ENCODE results near the gene ATF7IP. TPM values are rescaled to one million over a fixed set of nuclear protein-coding genes. Genes with fewer than 3 reads are reported as not detected.

ATF7IP gene
- total RNA-seq, 1 experiment from 2014 or later: 172 TPM

DNA sequence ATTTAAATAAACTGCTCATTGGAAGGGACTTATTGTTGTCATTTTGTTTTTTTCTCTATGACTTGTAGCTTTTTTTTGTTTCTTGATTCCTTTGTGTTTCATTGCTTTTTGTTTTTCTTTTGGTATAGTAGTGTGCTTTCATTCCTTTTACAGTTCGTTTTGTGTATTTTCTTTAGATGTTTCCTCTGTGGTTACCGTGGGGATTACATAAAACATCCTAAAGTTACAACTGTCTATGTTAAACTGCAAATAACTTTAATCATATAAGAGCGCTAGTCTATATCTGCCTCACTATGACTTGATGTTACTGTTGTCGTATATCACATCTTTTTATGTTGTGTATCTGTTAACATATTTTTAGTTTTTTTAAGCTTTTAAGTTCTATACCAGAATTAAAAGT lies 86.9 kb downstream of the ATF7IP start:
- Mint-ChIP-seq H3K36me3 (ENCODE audit: insufficient read depth in 1 of 3, low read depth in 3 of 3) (peaks cover 27 to 63% (median 56%) of the 10 kb centered on the region in 3 experiments; a peak in 6 of 7 replicates), H3K4me3 (no peak overlapping the region), H3K27me3 (ENCODE audit: low read depth) (no peaks in the 10 kb centered on the region), H3K9me3 (no peaks in the 10 kb centered on the region), H3K4me1 (peaks cover 26 to 38% of the 10 kb centered on the region in 2 experiments), H3K27ac (peak overlapping the region in 1 of 3 experiments; percentile 73; a peak in 3 of 7 replicates)
- Histone ChIP-seq H3K56ac (ENCODE audit: insufficient read length, low read depth, low read length) (no peak overlapping the region), H3K9me3 (ENCODE audit: control insufficient read depth, low read depth, low read length) (no peaks in the 10 kb centered on the region), H4K5ac (ENCODE audit: insufficient read length, low read depth, low read length) (no peak overlapping the region), H3K14ac (ENCODE audit: insufficient read depth, low read length) (no peak overlapping the region), H2AFZ (ENCODE audit: low read length) (no peak overlapping the region), H4K8ac (replicated peaks; ENCODE audit: insufficient read length, low read depth, low read length) (no peak overlapping the region), H2BK15ac (ENCODE audit: low read depth, low read length) (no peak overlapping the region), H3K79me1 (ENCODE audit: insufficient read depth, low read depth, low read length, poor library complexity, severe bottlenecking) (peaks cover 3% of the 10 kb centered on the region), H3K27ac (ENCODE audit: insufficient read length, low read depth, low read length) (no peak overlapping the region), H3K9ac (ENCODE audit: extremely low read depth, insufficient read length, low read length) (no peak overlapping the region), H3K18ac (ENCODE audit: insufficient read length, low read depth, low read length) (no peak overlapping the region), H2BK5ac (ENCODE audit: insufficient read length, low read length) (no peak overlapping the region), H3K79me2 (ENCODE audit: insufficient read depth, low read length) (no peaks in the 10 kb centered on the region; the same call in 1 of the 2 replicates), H4K91ac (ENCODE audit: insufficient read length, low read depth, low read length) (no peak overlapping the region), H2BK20ac (ENCODE audit: low read depth, low read length, poor library complexity, severe bottlenecking) (no peak overlapping the region), H2AK5ac (ENCODE audit: insufficient read length, low read length) (no peak overlapping the region), H2BK120ac (ENCODE audit: low read depth, low read length, poor library complexity, severe bottlenecking) (no peak overlapping the region), H2BK12ac (ENCODE audit: insufficient read length, low read depth, low read length) (no peak overlapping the region), H3K23me2 (ENCODE audit: insufficient read length, low read depth, low read length, poor library complexity, severe bottlenecking) (no peaks in the 10 kb centered on the region), H3K27me3 (ENCODE audit: insufficient read depth, low read length) (no peaks in the 10 kb centered on the region), H3K23ac (ENCODE audit: insufficient read length, low read depth, low read length) (no peak overlapping the region), H3K4me1 (ENCODE audit: insufficient read depth, low read length) (no peaks in the 10 kb centered on the region), H3K4ac (ENCODE audit: low read depth, low read length) (no peak overlapping the region), H4K20me1 (ENCODE audit: control insufficient read depth, insufficient read depth, insufficient read length) (no peaks in the 10 kb centered on the region), H3T11ph (ENCODE audit: low read length) (no peak overlapping the region), H3K4me2 (ENCODE audit: insufficient read depth, insufficient read length, low read length) (no peak overlapping the region)
- no CpG with 5 or more reads among the region's 4 CpGs for WGBS (ENCODE audit: extremely low coverage, insufficient read length, low lambda C conversion rate)
- TF ChIP-seq, protein P1, sequence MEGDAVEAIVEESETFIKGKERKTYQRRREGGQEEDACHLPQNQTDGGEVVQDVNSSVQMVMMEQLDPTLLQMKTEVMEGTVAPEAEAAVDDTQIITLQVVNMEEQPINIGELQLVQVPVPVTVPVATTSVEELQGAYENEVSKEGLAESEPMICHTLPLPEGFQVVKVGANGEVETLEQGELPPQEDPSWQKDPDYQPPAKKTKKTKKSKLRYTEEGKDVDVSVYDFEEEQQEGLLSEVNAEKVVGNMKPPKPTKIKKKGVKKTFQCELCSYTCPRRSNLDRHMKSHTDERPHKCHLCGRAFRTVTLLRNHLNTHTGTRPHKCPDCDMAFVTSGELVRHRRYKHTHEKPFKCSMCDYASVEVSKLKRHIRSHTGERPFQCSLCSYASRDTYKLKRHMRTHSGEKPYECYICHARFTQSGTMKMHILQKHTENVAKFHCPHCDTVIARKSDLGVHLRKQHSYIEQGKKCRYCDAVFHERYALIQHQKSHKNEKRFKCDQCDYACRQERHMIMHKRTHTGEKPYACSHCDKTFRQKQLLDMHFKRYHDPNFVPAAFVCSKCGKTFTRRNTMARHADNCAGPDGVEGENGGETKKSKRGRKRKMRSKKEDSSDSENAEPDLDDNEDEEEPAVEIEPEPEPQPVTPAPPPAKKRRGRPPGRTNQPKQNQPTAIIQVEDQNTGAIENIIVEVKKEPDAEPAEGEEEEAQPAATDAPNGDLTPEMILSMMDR (conservative IDR thresholded peaks at IDR 0.05): no peak
- no peak for DNase-seq
